SK-N-SH (cell line): ENCODE results near the gene TMEM232. TPM values are rescaled to one million over a fixed set of nuclear protein-coding genes. Genes with fewer than 3 reads are reported as not detected.

Source experiments
- CTCF ChIA-PET: fragments of 300-600, 350-600 bp; formaldehyde crosslinking; extraction: SDS; loops from one replicate; lab custom pipeline; 2021; lab: Yijun Ruan, JAX
- POLR2A ChIA-PET: fragments of 350-600 bp; sonication (Branson Sonifier 250); formaldehyde crosslinking; extraction: SDS; loops from one replicate; lab custom pipeline; 2020; ENCODE audit warnings: antibody characterized with exemption, inconsistent platforms; lab: Yijun Ruan, JAX
- DNase-seq: peaks from one replicate; pipeline ENCODE4 v3.0.0; 2012
- H2AFZ ChIP-seq: fragments of 200-600 bp; sonication (generic); 2 replicates; pipeline ENCODE4 v1.8.1; 2016; ENCODE audit warnings: antibody characterized with exemption, mild to moderate bottlenecking, low read depth
- H3F3A ChIP-seq: fragments of 200-600 bp; sonication (generic); replicated peaks from 2 replicates; pipeline ENCODE3; 2016; ENCODE audit warnings: antibody characterized with exemption, mild to moderate bottlenecking; ENCODE audit not compliant: insufficient read depth
- H3K27ac ChIP-seq, 2 experiments: fragments of 200-500 bp in 1 of 2; fragments of 200-600 bp in 1 of 2; sonication (Bioruptor generic) in 1 of 2; sonication (generic), shearing (Covaris generic) in 1 of 2; 2 replicates each; pipeline versions ENCODE4 v1.5.1 to v1.6.1; 2014 to 2016; ENCODE audit warnings: low read depth in 2 of 2, inconsistent platforms in 1 of 2, low read length in 1 of 2, mild to moderate bottlenecking in 1 of 2, mixed read lengths in 1 of 2
- H3K27me3 ChIP-seq: fragments of 200-600 bp; sonication (generic), shearing (Covaris generic); 2 replicates; pipeline ENCODE4 v1.6.1; 2016; ENCODE audit warnings: mixed run types; ENCODE audit not compliant: insufficient read depth
- H3K36me3 ChIP-seq, 2 experiments: fragments of 200-500 bp in 1 of 2; fragments of 200-600 bp in 1 of 2; sonication (Bioruptor generic) in 1 of 2; sonication (generic) in 1 of 2; replicated peaks in 1 of 2; 2 replicates each; pipeline versions ENCODE3 to v1.5.1; 2014 to 2016; ENCODE audit warnings: low read length in 1 of 2, mild to moderate bottlenecking in 1 of 2; ENCODE audit not compliant: insufficient read depth in 2 of 2, control insufficient read depth in 1 of 2
- H3K4me1 ChIP-seq, 2 experiments: fragments of 200-500 bp in 1 of 2; fragments of 200-600 bp in 1 of 2; sonication (Bioruptor generic) in 1 of 2; sonication (generic), shearing (Covaris generic) in 1 of 2; 2 replicates each; pipeline versions ENCODE4 v1.5.1 to v1.6.1; 2014 to 2016; ENCODE audit warnings: low read depth in 1 of 2, low read length in 1 of 2, mixed run types in 1 of 2; ENCODE audit not compliant: insufficient read depth in 2 of 2, control insufficient read depth in 1 of 2
- H3K4me2 ChIP-seq: fragments of 200-600 bp; sonication (generic), shearing (Covaris generic); 2 replicates; pipeline ENCODE4 v1.6.1; 2017; ENCODE audit warnings: mixed run types
- H3K4me3 ChIP-seq, 2 experiments: fragments of 200-500 bp in 1 of 2; fragments of 200-600 bp in 1 of 2; sonication (Bioruptor generic) in 1 of 2; sonication (generic), shearing (Covaris generic) in 1 of 2; 2 replicates each; pipeline versions ENCODE4 v1.5.1 to v1.8.1; 2014 to 2016; ENCODE audit warnings: low read depth in 2 of 2, inconsistent platforms in 1 of 2, low read length in 1 of 2, mild to moderate bottlenecking in 1 of 2, mixed read lengths in 1 of 2, moderate library complexity in 1 of 2
- H3K79me2 ChIP-seq: fragments of 200-600 bp; sonication (generic); 2 replicates; pipeline ENCODE4 v1.8.1; 2017; ENCODE audit warnings: mild to moderate bottlenecking; ENCODE audit not compliant: insufficient read depth
- H3K9ac ChIP-seq: fragments of 200-600 bp; sonication (generic); 2 replicates; pipeline ENCODE4 v1.6.1; 2017; ENCODE audit warnings: mixed run types
- H3K9me2 ChIP-seq: fragments of 200-600 bp; sonication (generic); 2 replicates; pipeline ENCODE4 v1.6.1; 2017; ENCODE audit warnings: mixed run types
- H3K9me3 ChIP-seq: fragments of 200-600 bp; sonication (generic); 2 replicates; pipeline ENCODE4 v1.6.1; 2017; ENCODE audit warnings: mixed run types, mild to moderate bottlenecking, moderate library complexity
- H4K20me1 ChIP-seq: fragments of 200-600 bp; sonication (generic); 2 replicates; pipeline ENCODE4 v1.6.1; 2017; ENCODE audit warnings: mild to moderate bottlenecking, mixed run types; ENCODE audit not compliant: insufficient read depth
- CHD2 ChIP-seq: fragments of 150-350 bp; IDR thresholded peaks from 2 replicates; pipeline ENCODE4 v1.6.1; 2018; ENCODE audit warnings: low read length; ENCODE audit not compliant: partially characterized antibody
- CTCF ChIP-seq: fragments of 200-600 bp; sonication (generic); IDR thresholded peaks from 2 replicates; pipeline ENCODE4 v1.6.1; 2017; ENCODE audit warnings: antibody characterized with exemption, mild to moderate bottlenecking, moderate library complexity
- EP300 ChIP-seq, 2 experiments: IDR thresholded peaks; 2 replicates each; pipeline versions ENCODE4 v1.4.0 to v1.6.1; 2012; ENCODE audit warnings: borderline replicate concordance in 1 of 2, low read depth in 1 of 2, low read length in 1 of 2
- EZH2phosphoT487 ChIP-seq: fragments of 200-600 bp; sonication (generic); IDR thresholded peaks from 2 replicates; pipeline ENCODE4 v1.6.1; 2017; ENCODE audit warnings: low read depth, mixed run types, mild to moderate bottlenecking, antibody characterized with exemption, moderate library complexity, borderline replicate concordance
- FOSL2 ChIP-seq: IDR thresholded peaks from 2 replicates; pipeline ENCODE4 v1.4.0; 2012; ENCODE audit warnings: low read depth, mild to moderate bottlenecking, moderate library complexity, borderline replicate concordance
- FOXJ3 ChIP-seq: sonication (generic); formaldehyde crosslinking; IDR thresholded peaks from 2 replicates; pipeline ENCODE4 v1.5.1; 2020; ENCODE audit warnings: mild to moderate bottlenecking, missing genetic modification reagents
- FOXM1 ChIP-seq: IDR thresholded peaks from 2 replicates; pipeline ENCODE4 v1.4.0; 2012; ENCODE audit warnings: low read depth, mild to moderate bottlenecking
- GABPA ChIP-seq: IDR thresholded peaks from 2 replicates; pipeline ENCODE4 v1.4.0; 2012; ENCODE audit warnings: low read depth, mild to moderate bottlenecking
- GATA2 ChIP-seq: sonication (generic); formaldehyde crosslinking; IDR thresholded peaks from 2 replicates; pipeline ENCODE4 v1.5.0; 2020; ENCODE audit warnings: mild to moderate bottlenecking, missing genetic modification reagents
- JUND ChIP-seq: IDR thresholded peaks from 2 replicates; pipeline ENCODE4 v1.4.0; 2012
- MEF2A ChIP-seq: IDR thresholded peaks from 2 replicates; pipeline ENCODE4 v1.4.0; 2012; ENCODE audit warnings: low read depth, borderline replicate concordance
- NRF1 ChIP-seq: IDR thresholded peaks from 2 replicates; pipeline ENCODE4 v1.6.1; 2012; ENCODE audit warnings: low read depth, mild to moderate bottlenecking, low read length
- POLR2AphosphoS5 ChIP-seq: IDR thresholded peaks from 2 replicates; pipeline ENCODE4 v1.6.1; 2012; ENCODE audit warnings: low read depth, low read length
- RAD21 ChIP-seq: IDR thresholded peaks from 2 replicates; pipeline ENCODE4 v1.6.1; 2012; ENCODE audit warnings: mild to moderate bottlenecking, low read length
- RCOR1 ChIP-seq: fragments of 150-350 bp; IDR thresholded peaks from 2 replicates; pipeline ENCODE4 v1.6.1; 2017; ENCODE audit warnings: antibody characterized with exemption, low read length
- RFX5 ChIP-seq: IDR thresholded peaks from 2 replicates; pipeline ENCODE4 v1.6.1; 2012; ENCODE audit warnings: mild to moderate bottlenecking, improper control_type of control experiment, low read length
- RXRA ChIP-seq: IDR thresholded peaks from 2 replicates; pipeline ENCODE4 v1.4.0; 2012; ENCODE audit warnings: low read depth, mild to moderate bottlenecking, borderline replicate concordance
- SMC3 ChIP-seq: IDR thresholded peaks from 2 replicates; pipeline ENCODE4 v1.6.1; 2012; ENCODE audit warnings: low read depth, low read length, improper control_type of control experiment
- TAF1 ChIP-seq: IDR thresholded peaks from 2 replicates; pipeline ENCODE4 v1.6.1; 2012; ENCODE audit warnings: low read depth, mild to moderate bottlenecking, low read length, moderate library complexity, borderline replicate concordance
- TCF12 ChIP-seq: IDR thresholded peaks from 2 replicates; pipeline ENCODE4 v1.4.0; 2012
- USF1 ChIP-seq: IDR thresholded peaks from 2 replicates; pipeline ENCODE4 v1.4.0; 2012; ENCODE audit warnings: low read depth, borderline replicate concordance
- USF2 ChIP-seq: fragments of 150-350 bp; IDR thresholded peaks from 2 replicates; pipeline ENCODE4 v1.6.1; 2017; ENCODE audit warnings: antibody characterized with exemption, low read length, low read depth, borderline replicate concordance
- YY1 ChIP-seq: IDR thresholded peaks from 2 replicates; pipeline ENCODE4 v1.4.0; 2012; ENCODE audit warnings: low read depth, mild to moderate bottlenecking
- WGBS: methylation state at CpG from one replicate; pipeline ENCODE4 v1.1.6; 2017; ENCODE audit warnings: low lambda C conversion rate; 5-methylcytosine and 5-hydroxymethylcytosine counted together
- polyA plus RNA-seq, 3 experiments: library from polyadenylated mRNA; depleted of rRNA; stranded (reverse); fragments of >200 nt; gene quantifications; 2 replicates each; pipeline ENCODE4 v1.2.3, GENCODE V29; 2012
- TF ChIP-seq, protein P1 (sequence below): fragments of 150-350 bp; IDR thresholded peaks from 2 replicates; pipeline ENCODE4 v1.6.1; 2016; ENCODE audit warnings: mild to moderate bottlenecking, low read depth, low read length
- TF ChIP-seq, protein P2 (sequence below): IDR thresholded peaks from 2 replicates; pipeline ENCODE4; 2012

TMEM232 gene
- polyA plus RNA-seq, 1 of the 3 experiments (the other 2 are of a cell fraction), result 0.66 TPM

GRCh38 chr5:110590187-110590586, 136.3 kb downstream of the TMEM232 start:
- H4K20me1 ChIP-seq, result no peaks in the 10 kb centered on the region
- no peak for DNase-seq

More at GRCh38 chr5:110590187-110590586, 136.3 kb downstream of the TMEM232 start:
- 68% methylated on average over 2 of the region's 2 CpGs for WGBS
- H3K9me2 ChIP-seq, result no peaks in the 10 kb centered on the region
- H2AFZ ChIP-seq, result no peak overlapping the region
- no peak overlapping the region for H3K4me2 ChIP-seq
- no peaks in the 10 kb centered on the region; a peak in 1 of 4 replicates for H3K4me1 ChIP-seq
- H3K36me3 ChIP-seq, result no peaks in the 10 kb centered on the region
- no peak overlapping the region for H3K27ac ChIP-seq
- no peak overlapping the region for H3K4me3 ChIP-seq
- CTCF ChIA-PET, result interaction anchor here (1.3 kb wide), 1 partner anchor 17 kb away, joined by 6 read pairs; no protein-coding TSS in a partner anchor
- H3F3A ChIP-seq, result no peaks in the 10 kb centered on the region
- POLR2A ChIA-PET, result no interaction called here
- H3K9ac ChIP-seq, result no peak overlapping the region
- no peaks in the 10 kb centered on the region for H3K9me3 ChIP-seq
- H3K27me3 ChIP-seq, result no peaks in the 10 kb centered on the region
- TF ChIP-seq JUND, result no peak
- TF ChIP-seq GABPA, result no peak
- no peak for TF ChIP-seq TCF12
- TF ChIP-seq CTCF, result peak; percentile 55
- TF ChIP-seq EZH2phosphoT487, result no peak
- TF ChIP-seq TAF1, result no peak
- TF ChIP-seq RXRA, result no peak
- TF ChIP-seq GATA2 (CRISPR knock-in tag), result no peak
- peak; percentile 65 for TF ChIP-seq SMC3
- TF ChIP-seq RFX5, result no peak
- TF ChIP-seq, protein P1, sequence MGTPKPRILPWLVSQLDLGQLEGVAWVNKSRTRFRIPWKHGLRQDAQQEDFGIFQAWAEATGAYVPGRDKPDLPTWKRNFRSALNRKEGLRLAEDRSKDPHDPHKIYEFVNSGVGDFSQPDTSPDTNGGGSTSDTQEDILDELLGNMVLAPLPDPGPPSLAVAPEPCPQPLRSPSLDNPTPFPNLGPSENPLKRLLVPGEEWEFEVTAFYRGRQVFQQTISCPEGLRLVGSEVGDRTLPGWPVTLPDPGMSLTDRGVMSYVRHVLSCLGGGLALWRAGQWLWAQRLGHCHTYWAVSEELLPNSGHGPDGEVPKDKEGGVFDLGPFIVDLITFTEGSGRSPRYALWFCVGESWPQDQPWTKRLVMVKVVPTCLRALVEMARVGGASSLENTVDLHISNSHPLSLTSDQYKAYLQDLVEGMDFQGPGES, result no peak
- TF ChIP-seq USF1, result no peak
- TF ChIP-seq FOXM1, result no peak
- no peak for TF ChIP-seq FOXJ3
- no peak for TF ChIP-seq CHD2
- TF ChIP-seq RCOR1, result no peak
- TF ChIP-seq NRF1, result no peak
- TF ChIP-seq RAD21, result peak; percentile 62
- TF ChIP-seq YY1, result no peak
- TF ChIP-seq, protein P2, sequence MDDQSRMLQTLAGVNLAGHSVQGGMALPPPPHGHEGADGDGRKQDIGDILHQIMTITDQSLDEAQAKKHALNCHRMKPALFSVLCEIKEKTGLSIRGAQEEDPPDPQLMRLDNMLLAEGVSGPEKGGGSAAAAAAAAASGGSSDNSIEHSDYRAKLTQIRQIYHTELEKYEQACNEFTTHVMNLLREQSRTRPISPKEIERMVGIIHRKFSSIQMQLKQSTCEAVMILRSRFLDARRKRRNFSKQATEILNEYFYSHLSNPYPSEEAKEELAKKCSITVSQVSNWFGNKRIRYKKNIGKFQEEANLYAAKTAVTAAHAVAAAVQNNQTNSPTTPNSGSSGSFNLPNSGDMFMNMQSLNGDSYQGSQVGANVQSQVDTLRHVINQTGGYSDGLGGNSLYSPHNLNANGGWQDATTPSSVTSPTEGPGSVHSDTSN, result no peak
- no peak for TF ChIP-seq FOSL2
- no peak for TF ChIP-seq MEF2A
- TF ChIP-seq EP300 (IDR thresholded peaks at IDR 0.05; ENCODE audit: borderline replicate concordance in 1 of 2, low read depth in 1 of 2, low read length in 1 of 2), result no peak
- no peak for TF ChIP-seq POLR2AphosphoS5
- no peak for TF ChIP-seq USF2
- H3K79me2 ChIP-seq, result no peaks in the 10 kb centered on the region
